ENCODE data around the gene AFTPH. TPM values are rescaled to one million over a fixed set of nuclear protein-coding genes. Genes with fewer than 3 reads are reported as not detected.

The AFTPH gene
- polyA plus RNA-seq, 1 experiment = 22.0 TPM

DNA sequence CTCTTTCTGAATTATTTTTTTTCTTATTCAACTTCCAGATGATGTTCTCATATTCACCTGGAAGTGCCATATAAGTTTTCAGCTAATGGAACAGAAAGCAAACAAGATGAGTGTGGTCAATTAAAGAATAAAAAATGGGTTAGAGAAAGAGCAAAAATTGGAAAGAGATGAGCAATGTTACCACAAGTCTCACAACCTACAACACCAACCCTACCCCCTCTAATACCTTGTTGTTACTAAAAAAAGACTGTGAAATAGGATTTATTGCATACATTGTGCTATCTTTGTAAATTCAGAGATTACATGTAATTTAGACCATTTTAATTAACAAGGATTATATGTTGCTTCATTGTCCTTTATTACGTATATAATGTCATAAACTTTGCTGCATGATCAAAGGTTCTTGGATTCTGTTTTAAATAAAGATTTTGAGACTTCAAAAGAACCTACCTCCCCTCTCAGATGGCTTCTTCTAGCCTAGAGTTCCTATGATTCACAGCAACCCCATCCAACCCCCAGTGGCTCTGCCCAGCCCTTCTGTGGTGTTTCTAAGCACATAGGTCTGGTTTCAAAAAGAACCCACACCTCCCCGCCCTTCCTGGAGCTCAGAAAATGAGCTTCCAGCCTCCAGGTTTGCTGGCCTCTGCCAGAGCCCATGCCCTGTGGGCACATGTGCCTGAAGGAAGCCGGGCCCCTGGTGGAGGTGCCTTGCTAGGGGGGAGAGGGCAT lies 45.5 kb upstream of the AFTPH start:
- no peak for DNase-seq (ENCODE audit: low read depth, low spot score)
- Histone ChIP-seq H3K4me3 (ENCODE audit: low read depth, low read length) (no peak overlapping the region), H3K9me3 (ENCODE audit: control insufficient read depth, insufficient read depth, low read length) (no peaks in the 10 kb centered on the region), H3K27me3 (ENCODE audit: control insufficient read depth, insufficient read depth, low read length) (peaks cover 33% of the 10 kb centered on the region), H3K27ac (ENCODE audit: low read depth, low read length) (no peak overlapping the region)
- TF ChIP-seq CTCF (IDR thresholded peaks at IDR 0.05; ENCODE audit: low read depth, low read length) = no peak
- CTCF ChIA-PET = interaction anchor here (0.8 to 1.7 kb wide), 2 partner anchors 9 to 147 kb away, joined by 3 to 17 read pairs; no protein-coding TSS in a partner anchor
- POLR2A ChIA-PET = no interaction called here

DNA sequence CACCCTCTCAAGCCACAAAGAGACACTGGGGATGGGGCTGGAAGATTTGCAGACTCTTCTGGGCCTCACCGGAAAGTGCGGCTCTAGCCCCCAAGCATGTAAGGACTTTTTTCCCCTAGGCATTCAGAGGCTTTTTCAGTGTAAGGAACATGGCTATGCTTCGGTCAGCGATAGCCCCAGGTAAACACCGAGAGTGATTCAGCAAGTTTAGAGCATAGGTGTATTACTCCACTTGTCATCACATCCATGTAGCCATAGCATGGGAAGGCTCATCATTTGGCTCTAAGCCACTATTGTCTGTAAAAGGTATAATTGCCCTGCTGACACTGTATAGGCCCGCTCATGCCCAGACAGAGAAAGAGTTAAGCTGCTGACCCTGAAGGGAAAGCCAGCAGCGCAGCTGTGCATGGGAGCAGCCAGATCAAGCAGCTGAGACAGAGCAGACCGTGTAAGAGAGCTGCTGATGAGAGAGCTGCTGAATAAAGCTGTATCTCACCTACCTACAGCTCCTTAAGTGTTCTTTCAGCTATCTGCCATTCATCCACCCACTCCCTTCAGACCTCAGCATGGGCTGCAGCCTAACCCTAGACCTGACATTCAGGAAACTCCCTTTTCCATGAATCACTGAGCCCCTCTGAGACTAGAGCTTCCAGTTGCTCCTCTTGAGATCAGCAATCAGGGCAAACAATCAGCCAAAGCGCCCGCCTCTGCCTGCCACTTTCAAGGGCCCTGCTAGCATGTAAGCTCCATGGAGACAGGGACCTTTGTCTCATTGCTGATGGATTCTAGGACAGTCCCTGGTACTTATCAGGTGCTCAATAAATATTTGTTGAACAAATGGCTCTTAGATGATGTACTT lies 44.6 kb upstream of the AFTPH start:
- Histone ChIP-seq H3K9me3 (ENCODE audit: control insufficient read depth, insufficient read depth, low read length) (no peaks in the 10 kb centered on the region), H3K4me3 (ENCODE audit: low read depth, low read length) (no peak overlapping the region), H3K27ac (ENCODE audit: low read depth, low read length) (no peak overlapping the region), H3K27me3 (ENCODE audit: control insufficient read depth, insufficient read depth, low read length) (peaks cover 34% of the 10 kb centered on the region)
- POLR2A ChIA-PET = no interaction called here
- no peak for TF ChIP-seq CTCF (IDR thresholded peaks at IDR 0.05; ENCODE audit: low read depth, low read length)
- DNase-seq (ENCODE audit: low read depth, low spot score) = no peak
- CTCF ChIA-PET = interaction anchor here (0.8 to 1.7 kb wide), 2 partner anchors 8 to 148 kb away, joined by 3 to 17 read pairs; no protein-coding TSS in a partner anchor

DNA sequence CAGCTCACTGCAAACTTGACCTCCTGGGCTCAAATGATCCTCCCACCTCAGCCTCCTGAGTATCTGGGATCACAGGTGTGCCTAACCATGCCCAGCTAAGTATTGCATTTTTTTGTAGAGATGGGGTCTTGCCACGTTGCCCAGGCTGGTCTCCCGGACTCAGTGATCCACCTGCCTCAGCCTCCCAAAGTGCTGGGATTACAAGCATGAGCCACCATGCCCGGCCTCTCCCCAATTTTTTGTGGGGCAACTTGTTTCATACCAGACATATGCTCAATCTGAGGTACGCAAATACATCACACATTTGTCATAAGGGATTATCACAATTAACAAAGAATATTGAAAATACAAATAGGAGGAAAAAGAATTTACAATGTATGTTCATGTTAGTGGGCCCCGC lies 42.5 kb upstream of the AFTPH start:
- H3K9me3 ChIP-seq (ENCODE audit: control insufficient read depth, insufficient read depth, low read length) = no peaks in the 10 kb centered on the region
- POLR2A ChIA-PET = no interaction called here
- TF ChIP-seq CTCF (IDR thresholded peaks at IDR 0.05; ENCODE audit: low read depth, low read length) = no peak
- DNase-seq (ENCODE audit: low read depth, low spot score) = no peak
- H3K4me3 ChIP-seq (ENCODE audit: low read depth, low read length) = no peak overlapping the region
- CTCF ChIA-PET = interaction anchor here (0.9 kb wide), 1 partner anchor 150 kb away, joined by 3 read pairs; no protein-coding TSS in a partner anchor
- peaks cover 45% of the 10 kb centered on the region for H3K27me3 ChIP-seq (ENCODE audit: control insufficient read depth, insufficient read depth, low read length)
- H3K27ac ChIP-seq (ENCODE audit: low read depth, low read length) = no peak overlapping the region

- peaks cover 44% of the 10 kb centered on the region for H3K27me3 ChIP-seq (ENCODE audit: control insufficient read depth, insufficient read depth, low read length)
- no peak for TF ChIP-seq CTCF (IDR thresholded peaks at IDR 0.05; ENCODE audit: low read depth, low read length)
Observed at GRCh38 chr2:64482243-64482642, 41.9 kb upstream of the AFTPH start.

More at GRCh38 chr2:64482243-64482642, 41.9 kb upstream of the AFTPH start:
- Histone ChIP-seq H3K27ac (ENCODE audit: low read depth, low read length) (no peak overlapping the region), H3K4me3 (ENCODE audit: low read depth, low read length) (no peak overlapping the region), H3K9me3 (ENCODE audit: control insufficient read depth, insufficient read depth, low read length) (no peaks in the 10 kb centered on the region)
- ChIA-PET POLR2A (no interaction called here), CTCF (no interaction called here)
- no peak for DNase-seq (ENCODE audit: low read depth, low spot score)
